Activated effector memory CD4-positive, alpha-beta T cell treated with Interleukin-2 at 50 U/mL for 16 hours (primary cell): ENCODE measurements around the gene PNKP.

ENCODE experiments used
- DNase-seq: peaks from one replicate; pipeline ENCODE4 v3.0.0-alpha.2; 2020

PNKP gene

GRCh38 chr19:49874503-49875157 is 7.3 kb upstream of the PNKP start:
- DNase-seq: no peak

- no peak for DNase-seq
Measured at GRCh38 chr19:49873834-49874233, 6.5 kb upstream of the PNKP start.

GRCh38 chr19:49873129-49873521 is 5.7 kb upstream of the PNKP start:
- DNase-seq: no peak

- DNase-seq: no peak
Measured at GRCh38 chr19:49872245-49873128, 5.1 kb upstream of the PNKP start.

GRCh38 chr19:49871349-49871985 is 4.1 kb upstream of the PNKP start:
- DNase-seq: no peak

- no peak for DNase-seq
Measured at GRCh38 chr19:49870309-49870901, 3.0 kb upstream of the PNKP start.

DNA sequence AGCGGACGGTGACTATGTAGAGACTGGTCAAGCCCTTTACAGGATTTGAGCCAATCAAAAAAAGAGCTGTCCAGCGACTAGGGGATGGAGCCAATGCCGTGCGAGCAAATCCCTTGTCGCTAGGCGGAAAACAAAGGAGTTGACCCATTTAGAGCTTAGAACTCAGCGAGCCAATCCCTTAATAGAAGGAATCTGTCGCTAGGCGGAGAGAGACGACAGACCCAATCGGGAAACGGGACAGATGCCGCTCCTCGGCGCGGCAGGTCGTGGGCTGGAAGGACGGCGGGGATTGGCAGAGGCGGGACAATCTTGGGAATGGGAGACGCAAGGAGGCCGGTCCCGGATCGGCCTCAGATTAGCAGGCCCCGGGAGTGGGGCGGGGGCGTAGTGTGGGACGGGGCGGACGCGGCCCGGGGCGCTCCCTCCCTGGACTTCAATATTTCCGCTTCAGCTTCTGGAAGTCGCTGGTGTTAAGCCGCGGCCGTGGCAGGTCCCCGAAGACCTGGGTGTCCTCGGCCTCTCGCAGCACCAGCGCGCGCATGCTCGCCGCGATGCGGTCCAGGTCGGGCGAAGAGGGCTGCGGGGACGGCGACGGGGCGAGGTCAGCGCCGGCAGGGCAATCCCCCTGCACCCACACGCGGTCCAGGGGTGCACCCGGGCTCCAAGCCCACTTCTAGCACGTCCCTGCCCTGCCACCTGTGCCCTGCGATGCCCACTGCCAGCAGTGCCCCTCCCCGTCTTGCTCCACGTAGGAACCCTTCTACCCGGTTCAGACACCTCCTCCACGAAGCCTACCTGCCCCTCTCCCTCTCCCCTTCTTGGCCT is 2.3 kb upstream of the PNKP start:
- DNase-seq: peak; percentile 87

DNA sequence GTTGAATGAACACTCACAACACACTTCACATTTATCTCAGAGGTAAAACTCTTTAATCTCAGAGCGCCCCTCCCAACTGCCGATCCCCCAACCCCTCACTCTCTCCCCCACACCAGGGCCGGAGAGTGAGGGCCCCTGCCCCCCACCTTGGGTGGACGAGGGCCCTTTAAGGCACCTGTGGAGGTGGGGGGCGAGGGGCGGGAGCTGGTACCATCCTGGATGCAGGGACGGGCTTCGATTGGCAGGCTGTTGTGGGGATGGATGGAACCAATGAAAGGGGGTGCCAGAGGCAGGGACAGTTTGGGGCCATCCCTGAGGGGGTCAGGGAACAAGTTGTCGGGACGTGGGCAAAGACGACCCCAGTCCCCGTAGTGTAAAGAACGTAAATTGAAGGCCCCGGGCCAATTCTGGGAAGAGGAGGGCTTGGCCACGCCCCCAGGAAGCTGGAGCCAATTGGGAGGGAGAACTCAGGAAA is 1.7 kb upstream of the PNKP start:
- no peak for DNase-seq

GRCh38 chr19:49864890-49865289 is 2.5 kb downstream of the PNKP start:
- no peak for DNase-seq

GRCh38 chr19:49863935-49864320 is 3.4 kb downstream of the PNKP start:
- DNase-seq: no peak

DNA sequence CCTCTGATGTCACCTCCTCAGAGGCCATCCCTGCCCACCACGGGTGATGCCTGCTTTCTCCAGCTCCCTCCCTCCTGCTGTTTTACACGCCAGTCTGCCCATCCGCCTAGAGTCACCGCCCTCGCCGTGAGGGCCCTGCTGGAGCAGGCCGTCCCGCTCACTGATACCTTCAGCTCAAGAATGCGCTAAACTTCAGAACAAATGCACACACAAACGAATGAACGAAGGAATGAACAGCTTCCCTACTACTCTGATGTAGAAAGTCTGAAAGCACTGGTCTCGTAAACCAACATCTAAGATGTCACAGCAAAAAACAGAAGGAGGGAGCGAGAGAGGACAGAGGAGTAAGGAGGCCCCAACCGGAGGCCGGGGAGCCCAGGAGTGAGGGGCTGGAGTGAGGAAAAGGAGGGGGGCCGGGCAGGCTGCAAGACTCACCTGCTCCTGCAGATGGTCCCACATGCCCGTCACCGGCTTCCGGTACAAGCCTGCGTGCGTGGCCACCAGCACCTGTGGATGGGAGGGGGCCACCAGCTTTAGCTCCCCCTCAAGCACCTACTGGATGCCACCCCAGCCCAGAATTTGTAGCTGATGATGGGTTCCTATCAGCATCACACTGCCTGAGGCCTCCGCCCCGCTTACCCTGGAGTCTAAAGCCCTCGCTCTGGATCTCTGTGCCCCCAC is 4.0 kb downstream of the PNKP start:
- no peak for DNase-seq

DNA sequence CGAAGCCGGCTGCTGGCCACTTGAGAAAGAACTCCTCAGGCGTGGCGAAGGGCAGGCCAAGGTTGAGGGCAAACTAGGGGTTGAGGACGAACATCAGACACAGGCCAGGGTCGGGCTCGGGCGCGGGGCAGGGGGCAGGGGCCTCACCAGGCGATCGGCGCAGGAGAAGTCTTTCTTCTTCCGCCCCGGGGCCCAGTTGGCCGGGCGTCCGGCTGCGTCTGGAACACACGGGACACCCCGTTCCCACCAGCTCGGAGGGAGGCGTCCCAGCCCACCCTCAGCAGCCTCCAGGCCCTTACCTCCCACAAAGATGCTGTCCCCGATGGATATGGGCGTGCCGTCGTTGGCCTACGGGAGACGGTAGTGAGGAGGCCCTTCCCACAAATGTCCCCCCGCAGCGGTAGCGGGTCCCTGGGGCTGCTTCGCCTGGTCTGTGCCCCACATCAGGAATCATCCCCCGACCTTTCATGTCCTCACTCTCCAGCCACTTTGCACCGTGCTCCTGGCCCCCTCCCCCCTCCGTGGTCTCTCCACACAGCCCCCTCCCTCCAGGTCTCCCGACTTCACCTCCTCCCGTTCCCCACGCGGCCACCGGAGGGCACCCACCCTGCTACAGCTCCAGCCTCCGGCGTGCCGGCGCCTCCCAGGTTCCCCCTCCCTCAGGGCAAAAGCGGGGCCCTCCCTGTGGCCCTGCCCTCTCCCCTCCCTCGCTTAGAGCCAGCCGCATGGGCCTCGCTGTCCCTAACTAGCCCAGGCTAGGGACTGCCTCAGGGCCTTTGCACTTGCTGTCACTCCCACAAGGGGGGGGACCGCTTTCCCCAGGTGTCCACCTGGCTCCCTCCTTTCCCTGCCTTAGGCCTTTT is 4.8 kb downstream of the PNKP start:
- DNase-seq: no peak

DNA sequence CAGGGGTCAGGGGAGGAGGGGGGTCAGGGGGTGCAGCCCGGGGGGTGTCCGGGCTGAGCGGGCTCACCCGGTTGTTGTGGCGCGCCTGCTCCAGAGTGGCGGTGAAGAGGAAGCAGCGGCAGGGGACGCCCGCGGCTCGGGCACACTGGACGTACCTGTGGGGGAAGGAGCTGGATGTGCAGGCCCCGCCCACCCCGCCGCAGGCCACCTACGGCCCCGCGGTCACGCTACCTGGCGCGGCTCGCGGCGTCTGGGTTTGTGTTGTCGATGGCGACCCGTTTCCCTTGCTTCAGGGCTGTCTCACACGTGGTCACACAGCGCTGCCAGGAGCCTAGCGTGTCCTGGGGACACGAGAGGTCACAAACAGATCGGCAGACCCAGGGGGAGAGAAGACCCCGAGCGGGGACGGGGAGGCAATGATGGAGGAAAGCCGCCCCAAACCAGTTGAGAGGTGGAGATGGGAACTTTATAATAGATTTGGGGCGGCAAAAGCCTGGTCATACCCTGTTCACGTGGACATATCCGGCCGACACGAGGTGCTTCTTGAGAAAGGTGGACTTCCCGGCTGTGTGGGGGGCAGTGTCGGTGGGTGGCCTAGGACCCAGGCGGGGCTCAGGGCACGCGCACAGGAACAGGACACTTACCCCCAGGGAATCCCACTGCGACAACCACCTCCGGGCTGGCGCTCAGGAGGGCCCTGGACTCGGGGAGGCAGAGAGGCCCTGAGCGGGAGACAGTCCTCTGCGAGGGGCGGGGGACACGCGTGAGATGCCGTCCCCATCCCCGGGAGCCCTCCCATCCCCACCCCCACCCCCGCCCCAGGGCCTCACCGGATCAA is 5.6 kb downstream of the PNKP start:
- DNase-seq: no peak

GRCh38 chr19:49861107-49861506 is 6.3 kb downstream of the PNKP start:
- no peak for DNase-seq

DNA sequence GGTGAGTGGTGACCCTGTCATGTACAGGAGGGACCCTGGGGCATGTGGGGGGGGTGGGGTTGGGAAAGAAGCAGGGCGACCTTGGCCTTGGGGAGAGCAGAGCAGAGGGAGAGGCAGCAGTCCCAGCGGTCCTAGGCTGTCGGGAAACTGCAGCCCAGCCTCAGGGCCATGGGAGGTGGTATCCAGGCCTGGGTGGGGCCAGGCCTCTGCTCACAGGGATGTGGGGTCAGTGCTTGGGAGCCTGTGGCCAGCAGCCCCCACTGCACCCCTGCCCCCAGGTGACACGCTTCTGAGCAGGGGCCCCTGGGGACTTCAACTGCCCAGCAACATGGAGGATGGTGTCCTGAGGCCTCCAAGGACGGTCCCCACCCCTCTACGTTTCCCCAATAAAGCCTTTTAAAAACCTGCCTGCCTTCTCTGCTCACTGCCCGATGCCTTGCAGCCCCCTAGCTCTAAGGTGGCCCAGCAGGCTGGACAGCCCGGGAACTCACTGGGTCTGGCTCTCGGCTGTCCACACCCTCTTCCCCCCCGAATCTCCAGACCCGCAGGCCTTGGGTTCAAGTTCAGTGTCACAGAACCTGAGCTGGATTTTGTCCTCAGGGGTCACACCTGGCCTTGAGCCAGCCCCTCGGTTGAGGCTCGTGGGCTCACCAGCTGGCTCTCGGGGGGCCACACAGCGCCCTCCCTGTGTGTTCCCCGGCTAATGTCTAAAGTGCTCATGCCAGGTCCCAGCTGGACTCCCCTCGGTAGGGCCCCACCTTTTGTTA is 6.9 kb downstream of the PNKP start:
- DNase-seq: no peak

DNA sequence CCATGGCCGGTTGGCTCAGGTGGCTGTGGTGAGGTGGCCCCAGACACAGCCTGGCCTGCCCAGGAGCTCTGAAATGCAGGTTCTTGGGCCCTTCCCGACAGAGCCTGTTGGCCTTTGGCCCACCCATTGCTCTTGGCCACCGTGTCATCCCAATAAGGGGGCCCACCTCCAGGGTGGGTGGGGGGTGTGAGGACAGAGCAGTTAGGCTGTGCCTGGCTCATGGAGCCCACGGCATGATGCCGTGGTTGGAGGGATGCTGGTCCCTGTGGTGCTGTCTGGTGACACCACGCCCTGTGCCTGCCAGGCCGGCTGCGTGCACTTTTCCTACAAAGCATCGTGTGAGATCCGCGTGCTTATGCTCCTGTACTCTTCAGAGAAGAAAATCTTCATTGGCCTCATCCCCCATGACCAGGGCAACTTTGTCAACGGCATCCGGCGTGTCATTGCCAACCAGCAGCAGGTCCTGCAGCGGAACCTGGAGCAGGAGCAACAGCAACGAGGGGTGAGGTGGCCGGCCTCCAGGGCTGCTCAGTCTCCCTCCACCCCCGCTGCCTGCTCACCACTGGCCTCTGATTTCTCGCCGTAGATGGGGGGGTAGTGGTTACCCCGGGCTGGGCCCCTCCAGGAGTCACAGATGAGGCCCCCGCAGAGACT is 7.6 kb downstream of the PNKP start:
- no peak for DNase-seq

DNA sequence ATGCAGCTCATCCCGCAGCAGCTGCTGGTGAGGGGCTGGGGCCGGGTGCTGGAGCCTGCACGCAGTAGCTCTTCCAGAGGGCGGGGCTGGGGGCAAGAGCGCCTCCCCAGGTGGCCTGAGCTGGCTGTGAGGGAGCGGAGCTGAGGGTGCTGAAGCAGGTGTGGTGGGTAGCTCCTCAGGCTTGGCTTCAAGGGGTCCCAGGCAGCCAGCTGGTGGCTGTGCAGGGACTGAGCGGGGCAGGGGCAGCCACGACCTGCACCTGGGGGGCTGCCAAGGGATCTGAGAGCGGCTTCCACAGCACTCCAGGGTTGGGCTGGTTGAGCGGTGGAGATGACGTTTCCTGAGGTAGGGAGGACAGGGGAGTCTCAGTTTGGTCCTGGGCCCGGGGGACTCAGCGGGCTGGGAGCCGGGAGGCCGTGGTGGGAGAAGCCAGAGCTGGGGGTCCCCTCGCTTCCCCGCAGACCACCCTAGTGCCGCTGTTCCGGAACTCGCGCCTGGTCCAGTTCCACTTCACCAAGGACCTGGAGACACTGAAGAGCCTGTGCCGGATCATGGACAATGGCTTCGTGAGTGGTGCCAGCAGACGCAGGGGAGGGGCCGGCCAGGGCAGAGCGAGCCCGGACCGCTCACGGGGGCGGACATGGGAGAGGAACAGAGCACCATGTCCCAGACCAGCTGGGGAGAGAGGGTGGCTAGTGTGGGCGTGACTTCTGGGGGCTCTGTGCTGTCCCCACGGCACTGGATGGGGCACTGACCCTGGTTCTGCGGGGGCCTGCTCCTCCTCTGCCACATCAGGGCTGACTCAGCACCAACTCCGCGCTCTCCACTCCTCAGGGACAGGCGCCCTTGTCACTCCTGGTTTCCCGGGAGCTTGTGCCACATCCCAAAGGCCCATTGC is 9.0 kb downstream of the PNKP start:
- no peak for DNase-seq

GRCh38 chr19:49857838-49858087 is 9.6 kb downstream of the PNKP start:
- no peak for DNase-seq
